ENCODE data around the gene NEGR1.

Gene NEGR1

DNA sequence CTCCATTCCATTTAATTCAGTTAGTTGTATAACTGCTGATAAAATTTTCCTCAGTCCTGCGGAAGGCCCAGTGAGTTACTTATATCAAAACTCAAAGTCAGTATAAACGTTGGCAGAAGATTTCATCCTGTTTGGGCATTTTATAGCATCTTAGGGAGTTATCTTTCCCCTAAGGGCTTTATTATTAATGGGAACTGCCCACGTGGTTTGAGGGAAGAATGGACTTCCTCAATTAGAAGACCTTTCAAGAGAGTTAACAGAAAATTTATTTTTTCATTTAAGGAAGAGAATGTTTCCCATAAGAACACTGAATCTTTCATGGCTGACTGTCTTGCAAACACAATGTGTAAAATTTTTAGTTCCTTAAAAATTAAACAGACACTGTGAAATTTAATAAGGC is 400.1 kb downstream of the NEGR1 start:
- peaks cover 3% of the 10 kb centered on the region for H3K9me3 Mint-ChIP-seq

DNA sequence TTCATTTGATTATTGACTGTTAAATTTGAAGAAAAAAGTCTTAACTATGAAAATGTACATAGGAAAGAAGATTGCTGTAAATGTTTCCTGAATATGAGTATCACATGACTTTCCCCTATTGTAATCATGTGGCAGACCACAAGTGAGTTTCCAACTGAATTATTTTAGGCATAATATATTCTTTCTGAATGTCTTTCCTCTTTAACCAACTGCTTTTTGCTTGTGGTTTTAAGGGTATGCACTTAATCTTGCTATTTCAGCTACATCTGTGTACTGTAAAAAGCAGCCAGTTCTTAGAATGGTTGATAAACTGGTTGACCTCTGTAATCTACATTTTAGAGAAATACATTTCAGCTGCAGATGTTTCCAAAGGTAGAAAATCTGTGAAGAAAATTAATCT is 400.7 kb downstream of the NEGR1 start:
- CTCF ChIA-PET: no interaction called here
- Mint-ChIP-seq H3K4me1 (no peaks in the 10 kb centered on the region), H3K36me3 (no peaks in the 10 kb centered on the region), H3K9me3 (peaks cover 3% of the 10 kb centered on the region), H3K27me3 (no peaks in the 10 kb centered on the region), H3K4me3 (no peak overlapping the region), H3K27ac (no peak overlapping the region)
- DNase-seq: no peak

More for the DNA sequence above, 400.1 kb downstream of the NEGR1 start:
- Mint-ChIP-seq H3K27me3 (no peaks in the 10 kb centered on the region), H3K36me3 (no peaks in the 10 kb centered on the region), H3K4me3 (no peak overlapping the region), H3K27ac (no peak overlapping the region), H3K4me1 (no peaks in the 10 kb centered on the region)
- CTCF ChIA-PET: no interaction called here
- no peak for DNase-seq

DNA sequence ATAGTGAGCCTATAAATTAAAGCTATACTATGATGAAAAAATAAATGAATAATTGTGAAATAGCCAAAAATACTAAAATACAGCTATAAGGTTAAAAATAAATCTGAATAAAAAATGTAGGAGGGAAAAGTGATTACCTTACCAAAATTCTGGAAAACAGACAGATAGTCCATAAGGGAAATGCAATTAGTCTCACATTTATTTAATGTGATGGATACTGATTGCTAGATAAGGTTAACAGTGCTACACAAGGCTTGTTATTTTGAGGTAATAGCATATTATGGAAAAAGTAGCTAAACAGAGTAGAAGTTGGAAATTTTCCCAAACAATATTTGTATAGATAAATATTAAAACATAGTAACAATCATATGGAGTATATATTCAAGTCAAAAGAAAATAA is 413.0 kb downstream of the NEGR1 start:
- H3K9me3 Mint-ChIP-seq: peaks cover 2% of the 10 kb centered on the region
- no peak overlapping the region for H3K4me3 Mint-ChIP-seq
- no peaks in the 10 kb centered on the region for H3K4me1 Mint-ChIP-seq
- no peaks in the 10 kb centered on the region for H3K36me3 Mint-ChIP-seq
- DNase-seq: no peak
- CTCF ChIA-PET: no interaction called here
- H3K27ac Mint-ChIP-seq: no peak overlapping the region
- H3K27me3 Mint-ChIP-seq: no peaks in the 10 kb centered on the region

DNA sequence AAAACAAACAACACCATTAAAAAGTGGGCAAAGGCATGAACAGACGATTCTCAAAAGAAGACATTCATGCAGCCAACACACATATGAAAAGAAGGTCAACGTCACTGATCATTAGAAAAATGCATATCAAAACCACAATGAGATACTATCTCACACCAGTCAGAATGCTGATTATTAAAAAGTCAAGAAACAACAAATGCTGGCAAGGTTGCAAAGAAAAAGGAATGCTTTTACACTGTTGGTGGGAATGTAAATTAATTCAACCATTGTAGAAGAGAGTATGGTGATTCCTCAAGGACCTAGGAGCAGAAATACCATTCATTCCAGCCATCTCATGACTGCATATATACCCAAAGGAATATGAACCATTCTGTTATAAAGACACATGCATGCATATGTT is 419.6 kb downstream of the NEGR1 start:
- no peaks in the 10 kb centered on the region for H3K27me3 Mint-ChIP-seq
- H3K4me3 Mint-ChIP-seq: no peak overlapping the region
- no peak for DNase-seq
- H3K27ac Mint-ChIP-seq: no peak overlapping the region
- no peaks in the 10 kb centered on the region for H3K36me3 Mint-ChIP-seq
- no peaks in the 10 kb centered on the region for H3K4me1 Mint-ChIP-seq
- peaks cover 3% of the 10 kb centered on the region for H3K9me3 Mint-ChIP-seq
- CTCF ChIA-PET: no interaction called here

DNA sequence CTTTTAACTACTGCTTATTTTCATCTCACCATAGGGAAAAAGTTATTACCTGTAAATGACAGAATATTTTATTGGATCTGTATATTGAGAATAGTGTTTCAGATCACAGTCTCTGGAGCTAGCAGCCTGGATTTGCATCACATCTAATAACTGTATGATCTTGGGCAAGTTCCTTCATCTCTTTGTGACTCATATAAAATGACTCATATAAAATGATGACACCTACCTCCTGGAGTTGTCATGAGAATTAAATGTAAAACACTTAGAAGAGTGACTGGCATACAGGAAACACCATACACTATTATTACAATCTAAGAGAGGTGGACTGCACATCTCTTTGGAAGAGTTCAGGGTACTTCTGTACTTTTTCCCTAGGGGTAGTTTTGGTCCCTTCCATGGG is 421.3 kb downstream of the NEGR1 start:
- no peaks in the 10 kb centered on the region for H3K36me3 Mint-ChIP-seq
- CTCF ChIA-PET: no interaction called here
- H3K4me3 Mint-ChIP-seq: no peak overlapping the region
- H3K4me1 Mint-ChIP-seq: no peaks in the 10 kb centered on the region
- no peaks in the 10 kb centered on the region for H3K27me3 Mint-ChIP-seq
- DNase-seq: no peak
- H3K27ac Mint-ChIP-seq: no peak overlapping the region
- peaks cover 3% of the 10 kb centered on the region for H3K9me3 Mint-ChIP-seq

DNA sequence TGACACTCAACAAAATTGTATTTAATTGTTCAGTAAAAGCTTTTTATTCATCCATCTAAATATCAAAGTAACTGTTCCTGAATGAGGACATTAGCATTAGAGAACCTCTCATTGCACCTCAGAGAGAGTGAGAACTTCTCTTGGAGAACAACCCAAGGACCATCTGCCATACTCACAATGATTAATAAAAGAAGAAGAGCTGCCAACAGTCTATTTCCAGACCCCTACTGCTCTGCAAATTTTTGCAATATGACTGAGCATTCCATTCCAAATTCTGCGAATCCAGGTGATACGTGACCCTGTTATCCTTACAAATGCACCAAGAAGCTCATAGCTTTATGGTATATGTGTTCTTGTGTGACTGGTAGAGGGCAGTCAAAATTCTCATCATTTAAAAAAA is 422.5 kb downstream of the NEGR1 start:
- no peak for DNase-seq
- H3K4me3 Mint-ChIP-seq: no peak overlapping the region
- H3K27ac Mint-ChIP-seq: no peak overlapping the region
- CTCF ChIA-PET: no interaction called here
- H3K27me3 Mint-ChIP-seq: no peaks in the 10 kb centered on the region
- H3K9me3 Mint-ChIP-seq: peaks cover 3% of the 10 kb centered on the region
- H3K36me3 Mint-ChIP-seq: no peaks in the 10 kb centered on the region
- H3K4me1 Mint-ChIP-seq: no peaks in the 10 kb centered on the region

DNA sequence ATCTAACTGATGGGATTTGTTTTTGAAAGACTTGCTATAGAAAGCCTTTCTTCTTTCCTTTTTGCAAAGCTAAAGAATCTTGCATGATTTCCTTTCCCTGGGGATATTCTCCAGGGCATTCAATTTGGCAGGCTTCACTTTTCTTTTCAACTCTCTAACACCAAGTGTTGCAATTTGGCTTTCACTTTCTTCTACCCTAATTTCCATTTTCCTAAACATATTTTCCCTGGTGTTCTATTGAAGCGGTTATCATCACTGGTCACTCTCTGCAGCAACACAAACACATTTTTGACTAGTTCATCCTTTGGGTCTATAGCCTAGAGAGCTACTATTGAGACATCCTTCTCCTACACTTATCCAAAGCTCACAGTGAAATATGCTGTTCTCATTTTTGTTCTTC is 424.5 kb downstream of the NEGR1 start:
- Mint-ChIP-seq H3K9me3 (no peaks in the 10 kb centered on the region), H3K4me3 (no peak overlapping the region), H3K27ac (no peak overlapping the region), H3K27me3 (no peaks in the 10 kb centered on the region), H3K36me3 (no peaks in the 10 kb centered on the region), H3K4me1 (no peaks in the 10 kb centered on the region)
- CTCF ChIA-PET: no interaction called here
- DNase-seq: no peak

DNA sequence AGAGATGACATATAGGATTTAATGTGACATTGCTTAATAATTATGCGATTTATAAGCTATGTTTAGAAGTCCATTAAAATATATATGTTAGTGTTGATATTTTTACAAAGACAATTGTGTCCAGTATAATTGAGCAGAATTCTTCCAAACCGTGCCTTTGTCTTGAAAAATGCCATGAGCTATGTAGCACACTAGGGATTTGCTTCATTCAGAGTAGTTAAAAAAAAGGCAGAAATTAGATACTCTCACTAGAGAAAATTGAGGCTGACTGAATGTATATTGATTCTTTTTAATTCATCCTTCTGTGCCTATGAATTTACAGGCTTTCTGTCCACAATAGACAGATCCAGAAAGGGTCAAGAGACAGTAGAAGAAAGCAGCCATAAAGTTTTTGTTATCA is 429.0 kb downstream of the NEGR1 start:
- Mint-ChIP-seq H3K27ac (no peak overlapping the region), H3K9me3 (no peaks in the 10 kb centered on the region), H3K4me1 (no peaks in the 10 kb centered on the region), H3K4me3 (no peak overlapping the region), H3K27me3 (no peaks in the 10 kb centered on the region), H3K36me3 (no peaks in the 10 kb centered on the region)
- DNase-seq: no peak
- CTCF ChIA-PET: no interaction called here

DNA sequence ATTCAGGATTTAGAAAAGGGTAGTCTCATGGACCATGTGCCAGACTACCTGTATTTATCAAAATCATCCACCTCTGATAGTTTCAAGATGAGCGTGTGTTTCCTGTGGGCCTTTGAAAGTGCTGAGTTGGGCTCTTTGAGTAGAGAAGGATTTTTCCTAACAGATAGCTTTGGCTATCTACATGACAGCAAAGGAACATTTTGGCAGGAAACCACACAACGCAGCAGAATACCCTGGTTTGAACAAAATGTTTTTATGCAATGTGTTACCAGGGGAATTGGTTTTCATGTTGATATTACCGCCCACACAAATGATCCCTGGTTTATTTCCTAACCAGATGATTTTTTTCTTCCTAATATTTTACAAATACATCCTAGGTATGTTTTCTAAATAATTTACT is 431.4 kb downstream of the NEGR1 start:
- H3K9me3 Mint-ChIP-seq: no peaks in the 10 kb centered on the region
- DNase-seq: no peak
- CTCF ChIA-PET: no interaction called here
- H3K4me3 Mint-ChIP-seq: no peak overlapping the region
- H3K27me3 Mint-ChIP-seq: no peaks in the 10 kb centered on the region
- H3K4me1 Mint-ChIP-seq: no peaks in the 10 kb centered on the region
- no peaks in the 10 kb centered on the region for H3K36me3 Mint-ChIP-seq
- H3K27ac Mint-ChIP-seq: no peak overlapping the region

DNA sequence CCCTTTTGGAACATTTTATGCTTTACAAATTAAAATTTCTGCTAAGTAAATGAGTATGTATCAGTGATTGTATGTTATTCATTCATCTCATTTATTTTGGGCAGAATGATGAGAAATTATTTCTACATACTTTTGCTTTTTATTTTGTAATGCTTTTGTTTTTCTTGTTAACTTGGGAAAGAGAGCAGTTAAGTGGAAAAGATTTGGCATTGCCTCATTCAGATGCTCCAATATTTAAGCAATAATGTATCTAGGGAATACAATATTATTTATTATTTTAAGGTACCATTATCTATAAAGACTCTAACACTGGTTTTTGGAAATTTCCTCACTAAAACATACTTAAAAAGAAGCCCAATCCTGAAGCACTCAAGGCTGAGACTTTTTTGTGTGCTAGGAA is 431.8 kb downstream of the NEGR1 start:
- no peaks in the 10 kb centered on the region for H3K36me3 Mint-ChIP-seq
- no peak overlapping the region for H3K27ac Mint-ChIP-seq
- H3K4me3 Mint-ChIP-seq: no peak overlapping the region
- no peaks in the 10 kb centered on the region for H3K4me1 Mint-ChIP-seq
- no peaks in the 10 kb centered on the region for H3K27me3 Mint-ChIP-seq
- CTCF ChIA-PET: no interaction called here
- DNase-seq: no peak
- no peaks in the 10 kb centered on the region for H3K9me3 Mint-ChIP-seq

DNA sequence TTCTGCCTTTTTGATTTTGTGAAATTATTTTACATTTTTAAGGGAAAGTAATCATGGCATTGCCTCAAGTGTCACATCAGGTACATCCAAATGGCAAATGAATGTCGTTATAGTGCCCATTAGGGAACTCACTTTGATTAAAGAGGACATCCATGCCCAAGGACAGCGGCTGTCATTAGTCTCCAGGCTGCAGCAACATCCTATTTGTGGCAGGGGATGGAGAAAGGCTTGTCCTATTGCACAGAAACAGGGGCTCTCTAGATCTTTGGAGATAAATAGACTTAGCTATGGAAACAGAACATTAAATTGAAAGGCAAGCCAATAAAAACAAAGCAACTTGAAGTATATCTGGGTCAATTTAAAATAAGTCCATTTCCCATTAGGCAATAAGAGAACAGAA is 439.3 kb downstream of the NEGR1 start:
- H3K27ac Mint-ChIP-seq: no peak overlapping the region
- CTCF ChIA-PET: no interaction called here
- H3K4me3 Mint-ChIP-seq: no peak overlapping the region
- DNase-seq: no peak
- H3K27me3 Mint-ChIP-seq: no peaks in the 10 kb centered on the region
- no peaks in the 10 kb centered on the region for H3K36me3 Mint-ChIP-seq
- no peaks in the 10 kb centered on the region for H3K4me1 Mint-ChIP-seq
- H3K9me3 Mint-ChIP-seq: no peaks in the 10 kb centered on the region

DNA sequence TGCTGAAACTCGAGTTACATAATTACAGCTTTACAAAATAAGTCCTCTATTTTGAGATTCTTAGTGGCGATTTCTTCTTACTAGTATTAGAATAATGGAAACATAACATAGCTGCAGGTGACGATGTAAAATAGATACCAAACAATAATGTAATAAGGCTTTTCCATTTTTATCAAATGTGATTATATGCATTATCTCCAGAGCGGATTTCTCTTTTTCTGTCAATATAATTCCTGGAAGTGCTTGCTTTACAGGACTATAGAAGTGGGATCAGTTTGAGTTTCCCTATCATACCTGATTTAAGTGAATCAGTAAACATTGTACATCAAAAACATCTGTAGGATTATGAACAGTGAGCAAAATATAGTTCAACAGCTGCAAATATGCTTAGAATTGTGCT is 442.5 kb downstream of the NEGR1 start:
- Mint-ChIP-seq H3K27ac (no peak overlapping the region), H3K4me1 (no peaks in the 10 kb centered on the region), H3K27me3 (no peaks in the 10 kb centered on the region), H3K9me3 (no peaks in the 10 kb centered on the region), H3K36me3 (no peaks in the 10 kb centered on the region), H3K4me3 (no peak overlapping the region)
- CTCF ChIA-PET: no interaction called here
- DNase-seq: no peak

DNA sequence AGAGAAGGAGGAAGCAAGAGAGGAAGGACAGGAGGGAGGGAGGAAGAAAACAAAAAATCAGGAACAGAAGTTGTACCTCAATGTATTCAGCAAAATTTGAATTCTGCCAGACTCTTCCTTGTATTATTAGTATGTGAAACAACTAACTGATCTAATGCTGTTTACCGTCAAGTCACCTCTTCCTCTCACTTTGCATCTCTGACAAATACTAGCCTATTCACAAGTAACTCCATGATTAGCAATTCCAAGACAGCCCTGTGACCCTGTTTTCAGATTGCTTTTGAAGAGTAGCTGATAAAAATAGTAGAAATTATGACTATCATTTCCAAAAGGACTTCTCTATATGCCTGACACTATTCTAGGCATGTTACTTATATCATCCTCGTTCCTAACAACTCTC is 445.4 kb downstream of the NEGR1 start:
- CTCF ChIA-PET: no interaction called here
- DNase-seq: no peak
- Mint-ChIP-seq H3K27ac (no peak overlapping the region), H3K9me3 (no peaks in the 10 kb centered on the region), H3K4me3 (no peak overlapping the region), H3K27me3 (no peaks in the 10 kb centered on the region), H3K36me3 (no peaks in the 10 kb centered on the region), H3K4me1 (no peaks in the 10 kb centered on the region)

DNA sequence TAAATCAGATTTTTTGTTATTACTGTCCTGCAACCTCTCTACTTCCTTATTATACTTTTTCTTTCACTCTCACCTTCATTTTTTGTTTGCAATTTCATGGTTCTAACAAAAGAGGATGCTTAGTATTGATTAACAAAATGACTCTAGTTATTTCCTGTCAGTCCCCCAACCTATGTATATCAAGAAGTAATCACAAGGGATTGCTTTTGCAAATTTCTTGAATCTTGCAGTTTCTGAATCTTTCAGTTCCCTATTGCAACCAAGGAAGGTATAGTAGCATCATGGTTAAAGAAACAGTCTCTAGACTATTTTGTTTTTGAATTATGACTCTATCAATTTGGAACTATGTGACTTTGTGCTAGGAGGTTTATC is 446.9 kb downstream of the NEGR1 start:
- no peak overlapping the region for H3K4me3 Mint-ChIP-seq
- no peak for DNase-seq
- H3K9me3 Mint-ChIP-seq: no peaks in the 10 kb centered on the region
- H3K36me3 Mint-ChIP-seq: no peaks in the 10 kb centered on the region
- no peak overlapping the region for H3K27ac Mint-ChIP-seq
- CTCF ChIA-PET: no interaction called here
- H3K27me3 Mint-ChIP-seq: no peaks in the 10 kb centered on the region
- no peaks in the 10 kb centered on the region for H3K4me1 Mint-ChIP-seq

DNA sequence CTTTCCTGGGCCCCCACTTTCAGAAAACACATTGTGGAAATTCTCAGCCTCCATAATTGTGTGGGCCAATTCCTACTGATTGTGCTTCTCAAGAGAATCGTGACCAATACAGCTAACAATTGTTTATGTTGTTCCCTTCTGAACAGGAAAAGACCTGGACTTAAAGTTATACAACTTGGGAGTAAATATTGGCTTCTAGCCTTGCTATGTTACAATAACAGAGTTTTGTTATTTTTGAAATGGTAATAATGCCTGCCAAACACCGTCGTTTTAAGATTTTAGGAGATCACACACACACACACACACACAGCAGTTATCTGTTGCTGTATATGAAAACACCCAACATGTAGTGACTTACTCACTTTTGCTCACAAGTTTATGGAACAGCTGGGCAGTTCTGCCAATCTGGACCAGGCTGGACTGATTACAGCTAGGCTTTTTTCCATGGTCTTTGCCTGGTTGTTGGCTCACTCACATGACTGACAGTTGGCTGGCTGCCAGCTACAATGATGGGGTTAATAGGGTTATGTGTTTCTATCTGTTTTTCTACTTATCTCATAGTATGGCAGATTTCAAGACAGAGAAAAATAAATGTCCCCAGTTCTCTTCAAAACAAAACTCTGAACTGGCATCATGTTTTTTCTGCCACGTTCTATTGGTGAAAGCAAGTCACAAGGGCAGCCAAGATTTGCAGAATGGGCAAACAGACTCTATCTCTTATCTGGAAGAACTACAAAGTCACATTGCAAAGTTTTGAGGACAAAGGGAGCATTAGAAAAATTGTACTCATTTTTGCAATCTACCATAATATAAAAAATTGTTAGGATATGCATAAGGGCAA is 447.5 kb downstream of the NEGR1 start:
- Mint-ChIP-seq H3K4me3 (no peak overlapping the region), H3K27ac (no peak overlapping the region), H3K9me3 (no peaks in the 10 kb centered on the region), H3K36me3 (no peaks in the 10 kb centered on the region), H3K4me1 (no peaks in the 10 kb centered on the region), H3K27me3 (no peaks in the 10 kb centered on the region)
- CTCF ChIA-PET: no interaction called here
- DNase-seq: no peak

DNA sequence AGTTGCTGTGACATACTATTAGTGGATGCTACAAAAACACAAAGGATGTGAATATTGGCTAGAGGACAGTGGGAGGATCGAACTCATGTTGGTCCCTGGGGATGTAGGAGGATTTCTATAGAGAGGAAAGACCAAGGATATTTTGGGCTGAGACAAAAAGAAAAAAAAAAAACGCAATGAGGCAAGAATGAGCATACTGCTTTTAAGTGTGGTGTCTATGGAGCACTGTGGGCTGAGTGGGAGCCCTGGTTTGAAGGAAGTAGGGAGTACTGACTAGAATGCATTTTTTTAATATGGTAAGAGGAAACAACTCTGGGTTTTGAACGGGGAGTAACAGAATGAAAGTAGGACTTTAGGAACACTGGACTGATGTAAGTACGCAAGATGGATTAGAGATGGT is 450.7 kb downstream of the NEGR1 start:
- Mint-ChIP-seq H3K4me3 (no peak overlapping the region), H3K9me3 (peaks cover 2% of the 10 kb centered on the region), H3K4me1 (no peaks in the 10 kb centered on the region), H3K36me3 (no peaks in the 10 kb centered on the region), H3K27me3 (no peaks in the 10 kb centered on the region), H3K27ac (no peak overlapping the region)
- CTCF ChIA-PET: no interaction called here
- DNase-seq: no peak

Data from activated naive CD4-positive, alpha-beta T cell treated with anti-CD3 and anti-CD28 coated beads, Interleukin-2, amount 10 ng/mL, durations not matched to agents 7 days and 5 days (primary cell).